SIG-M5 treated with dmso at 0.1 percent for 504 hours (cell line): ENCODE results near the gene RNF217.
"Not testable (repeated sequence)": the region's sequence is repeated elsewhere in the genome, so short reads cannot be mapped to it uniquely, and the experiment has no call there.

Source experiments
- DNase-seq: peaks from one replicate; lab custom pipeline; 2025; ENCODE audit not compliant: unreplicated experiment; lab: John Stamatoyannopoulos, UW

RNF217 gene

GRCh38 chr6:125123051-125123450, 160.8 kb downstream of the RNF217 start:
- no peak for DNase-seq

- no peak for DNase-seq
Observed at GRCh38 chr6:125123468-125124048, 161.3 kb downstream of the RNF217 start.

GRCh38 chr6:125124049-125124669, 161.9 kb downstream of the RNF217 start:
- no peak for DNase-seq

GRCh38 chr6:125125856-125126255, 163.6 kb downstream of the RNF217 start:
- DNase-seq: not testable (repeated sequence)

- DNase-seq: no peak
Observed at GRCh38 chr6:125129354-125129753, 167.1 kb downstream of the RNF217 start.

DNA sequence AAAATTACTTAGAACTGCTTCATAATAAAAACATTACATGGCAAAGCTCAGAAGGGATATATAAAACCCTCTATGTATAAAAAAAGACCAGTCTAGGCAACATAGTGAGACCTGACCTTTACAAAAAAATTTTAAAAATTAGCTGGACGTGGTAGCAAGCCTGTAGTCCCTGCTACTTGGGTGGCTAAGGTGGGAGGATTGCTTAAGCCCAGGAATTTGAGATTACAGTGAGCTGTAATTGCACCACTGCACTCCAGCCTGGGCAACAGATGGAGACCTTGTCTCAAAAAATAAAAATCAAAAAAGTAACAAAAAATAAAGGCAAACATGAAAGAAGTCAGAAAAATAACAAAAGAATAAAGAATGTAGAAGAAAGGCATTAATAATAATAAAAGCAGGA, 169.8 kb downstream of the RNF217 start:
- no peak for DNase-seq

GRCh38 chr6:125136378-125136777, 174.1 kb downstream of the RNF217 start:
- DNase-seq: no peak

GRCh38 chr6:125138083-125138482, 175.8 kb downstream of the RNF217 start:
- no peak for DNase-seq

GRCh38 chr6:125140808-125141207, 178.6 kb downstream of the RNF217 start:
- DNase-seq: no peak
